ENCODE measurements around the gene NDUFAF8.

Gene NDUFAF8

GRCh38 chr17:81246343-81246670 lies 7.2 kb downstream of the NDUFAF8 start:
- Histone ChIP-seq H3K4me1 (ENCODE audit: control insufficient read depth, insufficient read depth, low read length) (no peaks in the 10 kb centered on the region; the same call in 1 of the 2 replicates), H3K36me3 (ENCODE audit: control insufficient read depth in 2 of 2, insufficient read depth in 1 of 2, low read length in 2 of 2) (peaks cover 0 to 51% of the 10 kb centered on the region in 2 experiments; a peak in 1 of 3 replicates), H3K4me3 (ENCODE audit: low read depth, low read length) (no peak overlapping the region), H3K27ac (ENCODE audit: extremely low read depth, low read depth, low read length) (no peak overlapping the region), H3K9me3 (ENCODE audit: control insufficient read depth, insufficient read depth, low read depth, low read length) (no peaks in the 10 kb centered on the region)
- CTCF ChIA-PET = no interaction called here
- POLR2A ChIA-PET = interaction anchor here (0.6 to 1.4 kb wide), 3 partner anchors 149 to 271 kb away, joined by 3 read pairs; partner anchors contain the start of gene BAHCC1
- TF ChIP-seq ZNF777 (tag by site-specific recombination; IDR thresholded peaks at IDR 0.05; ENCODE audit: borderline replicate concordance) = no peak
- TF ChIP-seq ZNF664 (tag by site-specific recombination; IDR thresholded peaks at IDR 0.05) = no peak
- no peak for TF ChIP-seq ZNF645 (tag by site-specific recombination; IDR thresholded peaks at IDR 0.05)
- no peak for TF ChIP-seq ZNF621 (tag by site-specific recombination; IDR thresholded peaks at IDR 0.05)
- no peak for TF ChIP-seq ZNF169 (tag by site-specific recombination; IDR thresholded peaks at IDR 0.05)
- no peak for TF ChIP-seq ZNF521 (tag by site-specific recombination; IDR thresholded peaks at IDR 0.05)
- no peak for TF ChIP-seq BCL11A (tag by site-specific recombination; IDR thresholded peaks at IDR 0.05; ENCODE audit: low read depth)

- POLR2A ChIA-PET = interaction anchor here (0.6 to 1.4 kb wide), 3 partner anchors 148 to 271 kb away, joined by 3 read pairs; partner anchors contain the start of gene BAHCC1
- H3K9me3 ChIP-seq (ENCODE audit: control insufficient read depth, insufficient read depth, low read depth, low read length) = no peaks in the 10 kb centered on the region
- H3K4me3 ChIP-seq (ENCODE audit: low read depth, low read length) = no peak overlapping the region
- peak; percentile 34; the same call in 1 of the 2 replicates for TF ChIP-seq ZNF837 (tag by site-specific recombination; IDR thresholded peaks at IDR 0.05)
- TF ChIP-seq ZNF626 (tag by site-specific recombination; IDR thresholded peaks at IDR 0.05) = no peak
- no peaks in the 10 kb centered on the region for H3K4me1 ChIP-seq (ENCODE audit: control insufficient read depth, insufficient read depth, low read length)
- CTCF ChIA-PET = interaction anchor here (0.6 kb wide), 1 partner anchor 262 kb away, joined by 3 read pairs; no protein-coding TSS in a partner anchor
- H3K27ac ChIP-seq (ENCODE audit: extremely low read depth, low read depth, low read length) = no peak overlapping the region
- H3K36me3 ChIP-seq (ENCODE audit: control insufficient read depth in 2 of 2, insufficient read depth in 1 of 2, low read length in 2 of 2) = peaks cover 0 to 52% of the 10 kb centered on the region in 2 experiments; a peak in 1 of 3 replicates
Observed at GRCh38 chr17:81246679-81247338, 7.7 kb downstream of the NDUFAF8 start.

- Histone ChIP-seq H3K27ac (ENCODE audit: extremely low read depth, low read depth, low read length) (no peak overlapping the region), H3K36me3 (ENCODE audit: control insufficient read depth in 2 of 2, insufficient read depth in 1 of 2, low read length in 2 of 2) (peaks cover 0 to 53% of the 10 kb centered on the region in 2 experiments; a peak in 1 of 3 replicates), H3K4me3 (ENCODE audit: low read depth, low read length) (no peak overlapping the region), H3K4me1 (ENCODE audit: control insufficient read depth, insufficient read depth, low read length) (no peaks in the 10 kb centered on the region), H3K9me3 (ENCODE audit: control insufficient read depth, insufficient read depth, low read depth, low read length) (no peaks in the 10 kb centered on the region)
- POLR2A ChIA-PET = interaction anchor here (0.6 to 1.2 kb wide), 6 partner anchors 8 to 455 kb away, joined by 3 to 6 read pairs (median 4); partner anchors contain the start of genes CEP131, NDUFAF8 and TEPSIN
- CTCF ChIA-PET = interaction anchor here (0.6 to 0.7 kb wide), 2 partner anchors 105 to 263 kb away, joined by 3 to 4 read pairs; no protein-coding TSS in a partner anchor
- TF ChIP-seq PATZ1 (tag by site-specific recombination; IDR thresholded peaks at IDR 0.05) = no peak
- TF ChIP-seq ZNF121 (tag by site-specific recombination; IDR thresholded peaks at IDR 0.05) = peak; percentile 83
Observed at GRCh38 chr17:81247339-81247990, 8.3 kb downstream of the NDUFAF8 start.

GRCh38 chr17:81248649-81249048 lies 9.5 kb downstream of the NDUFAF8 start:
- no peak for TF ChIP-seq CTCF (tag by site-specific recombination; IDR thresholded peaks at IDR 0.05)
- Histone ChIP-seq H3K4me1 (ENCODE audit: control insufficient read depth, insufficient read depth, low read length) (no peaks in the 10 kb centered on the region), H3K4me3 (ENCODE audit: low read depth, low read length) (no peak overlapping the region), H3K27ac (ENCODE audit: extremely low read depth, low read depth, low read length) (0 out of 2 replicates have a peak overlapping the region, but pooled peaks have one; percentile 2), H3K9me3 (ENCODE audit: control insufficient read depth, insufficient read depth, low read depth, low read length) (no peaks in the 10 kb centered on the region), H3K36me3 (ENCODE audit: control insufficient read depth in 2 of 2, insufficient read depth in 1 of 2, low read length in 2 of 2) (peaks cover 0 to 54% of the 10 kb centered on the region in 2 experiments; a peak in 2 of 3 replicates)
- CTCF ChIA-PET = no interaction called here
- POLR2A ChIA-PET = no interaction called here

Data from HEK293 (cell line).